HCT116 (cell line): ENCODE results near the gene BTBD9.
A peak's percentile ranks its signal among the peaks of the same experiment; 100 is the strongest.

Source experiments
- CTCF ChIP-seq, 3 experiments: fragments of 200-600 bp in 1 of 3; sonication (generic) in 1 of 3; IDR thresholded peaks in 2 of 3; conservative IDR thresholded peaks in 1 of 3; 2 replicates each; pipeline ENCODE4 v1.5.1; 2012 to 2017; ENCODE audit warnings: low read depth in 2 of 3, low read length in 2 of 3, antibody characterized with exemption in 1 of 3, borderline replicate concordance in 1 of 3, control low read depth in 1 of 3, mild to moderate bottlenecking in 1 of 3, mixed read lengths in 1 of 3, mixed run types in 1 of 3, moderate library complexity in 1 of 3; ENCODE audit not compliant: insufficient read depth in 1 of 3
- EGR1 ChIP-seq: IDR thresholded peaks from 2 replicates; pipeline ENCODE4 v1.6.1; 2012; ENCODE audit warnings: low read depth
- EZH2 ChIP-seq: fragments of 200-600 bp; sonication (generic); IDR thresholded peaks from 2 replicates; pipeline ENCODE4 v1.6.1; 2017; ENCODE audit warnings: antibody characterized with exemption, mixed run types
- EZH2phosphoT487 ChIP-seq: fragments of 200-600 bp; IDR thresholded peaks from 2 replicates; pipeline ENCODE4 v1.6.1; 2018; ENCODE audit warnings: antibody characterized with exemption, borderline replicate concordance
- POLR2A ChIP-seq: IDR thresholded peaks from 2 replicates; pipeline ENCODE4 v1.7.0; 2011; ENCODE audit warnings: borderline replicate concordance; ENCODE audit not compliant: insufficient read depth, insufficient read length; ENCODE audit errors: extremely low read depth
- POLR2AphosphoS5 ChIP-seq: IDR thresholded peaks from 2 replicates; pipeline ENCODE4 v1.6.1; 2011; ENCODE audit warnings: mild to moderate bottlenecking, low read depth, low read length, moderate library complexity
- RAD21 ChIP-seq: IDR thresholded peaks from 2 replicates; pipeline ENCODE4 v1.6.1; 2012; ENCODE audit warnings: low read depth, mild to moderate bottlenecking
- REST ChIP-seq: IDR thresholded peaks from 2 replicates; pipeline ENCODE4 v1.6.1; 2012; ENCODE audit warnings: low read depth
- SIN3A ChIP-seq: IDR thresholded peaks from 2 replicates; pipeline ENCODE4 v1.6.1; 2012; ENCODE audit warnings: low read depth
- SP1 ChIP-seq: IDR thresholded peaks from 2 replicates; pipeline ENCODE4 v1.6.1; 2012; ENCODE audit warnings: low read depth

- TF ChIP-seq POLR2AphosphoS5 (no peak), CTCF (IDR thresholded peaks at IDR 0.05 in 2 of 3, conservative IDR thresholded peaks at IDR 0.05 in 1 of 3; ENCODE audit: borderline replicate concordance in 1 of 3, insufficient read depth in 1 of 3, low read depth in 2 of 3, low read length in 2 of 3) (no peak), SP1 (peak; percentile 20; the same call in 1 of the 2 replicates), REST (no peak), POLR2A (no peak), RAD21 (no peak), EGR1 (no peak), SIN3A (no peak), EZH2phosphoT487 (no peak), EZH2 (no peak)
Observed at GRCh38 chr6:38262609-38263008, 377.1 kb downstream of the BTBD9 start.
